ENCODE data around the gene RPL11. TPM values are rescaled to one million over a fixed set of nuclear protein-coding genes. Genes with fewer than 3 reads are reported as not detected.

The RPL11 gene
- total and polyA plus RNA-seq, 2 experiments from 2014 or later, result 1,126 to 1,484 TPM

DNA sequence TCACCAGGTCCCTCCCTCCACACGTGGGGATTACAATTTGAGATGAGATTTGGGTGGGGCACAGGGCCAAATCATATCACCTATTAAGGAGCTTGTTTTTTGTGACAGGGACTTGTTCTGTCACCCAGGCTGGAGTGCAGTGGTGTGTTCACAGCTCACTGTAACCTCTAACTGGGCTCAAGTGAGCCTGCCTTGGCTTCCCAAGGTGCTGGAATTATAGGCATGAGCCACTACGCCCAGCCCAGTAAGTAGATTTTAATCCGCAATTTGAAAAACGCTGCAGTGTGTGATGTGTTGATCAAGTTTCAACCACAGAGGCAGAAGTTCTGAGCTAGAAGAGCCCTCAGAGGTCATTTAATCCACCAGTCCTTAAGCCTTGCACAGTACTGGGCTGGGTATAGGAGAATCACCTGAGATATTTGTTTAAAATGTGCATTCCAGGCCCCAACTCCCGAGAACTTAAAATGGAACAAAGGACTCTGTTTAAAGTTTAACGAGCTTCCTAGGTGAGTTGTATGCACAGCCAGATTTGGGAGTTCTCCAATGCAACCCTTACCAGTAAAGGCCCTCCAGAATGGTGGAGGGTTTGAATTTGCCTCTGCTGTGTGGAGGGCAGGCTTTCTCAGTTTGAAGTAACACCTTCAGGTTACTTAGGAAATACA, 13.4 kb downstream of the RPL11 start:
- Histone ChIP-seq H3F3A (replicated peaks; ENCODE audit: low read depth) (peaks cover 24% of the 10 kb centered on the region), H3K27me3 (ENCODE audit: insufficient read depth) (no peaks in the 10 kb centered on the region), H3K4me2 (no peak overlapping the region), H2AFZ (no peak overlapping the region), H4K20me1 (replicated peaks; ENCODE audit: insufficient read depth) (peaks cover 51% of the 10 kb centered on the region), H3K36me3 (ENCODE audit: insufficient read depth) (peaks cover 26% of the 10 kb centered on the region), H3K9me2 (ENCODE audit: insufficient read depth) (no peaks in the 10 kb centered on the region), H3K4me1 (ENCODE audit: insufficient read depth) (no peaks in the 10 kb centered on the region), H3K79me2 (replicated peaks; ENCODE audit: insufficient read depth) (peaks cover 67% of the 10 kb centered on the region), H3K4me3 (no peak overlapping the region), H3K27ac (ENCODE audit: low read depth) (peak overlapping the region; percentile 66; the same call in 1 of the 2 replicates)
- Mint-ChIP-seq H3K4me1 (no peaks in the 10 kb centered on the region), H3K36me3 (ENCODE audit: low read depth) (peaks cover 40% of the 10 kb centered on the region), H3K9me3 (no peaks in the 10 kb centered on the region), H3K4me3 (no peak overlapping the region), H3K27me3 (ENCODE audit: insufficient read depth, low read depth, poor library complexity) (peaks cover 3% of the 10 kb centered on the region), H3K27ac (peak overlapping the region; percentile 43)
- TF ChIP-seq CREB1 (CRISPR knock-in tag; IDR thresholded peaks at IDR 0.05; ENCODE audit: low read depth), result no peak
- ATAC-seq (no peak), DNase-seq (ENCODE audit: low spot score) (no peak)

DNA sequence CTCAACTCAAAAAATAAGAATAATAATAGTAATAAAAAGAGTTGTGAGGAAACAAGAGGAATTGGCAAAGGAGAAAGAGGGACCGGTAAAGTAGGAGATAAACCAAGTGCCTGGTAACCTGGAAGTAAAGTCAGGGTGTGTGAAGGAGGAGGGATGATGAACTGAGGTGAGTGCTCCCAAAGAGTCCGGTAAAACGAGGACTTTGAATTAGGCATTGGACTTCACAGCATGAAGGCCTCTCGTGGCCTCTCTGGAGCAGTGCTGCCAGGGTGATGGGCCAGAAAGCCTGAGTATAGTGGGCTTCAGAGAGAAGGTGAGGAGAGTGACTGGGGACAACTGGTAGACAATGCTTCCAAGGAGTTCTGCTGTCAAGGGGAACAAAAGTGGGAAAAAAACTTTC, 17.6 kb downstream of the RPL11 start:
- H3K27ac ChIP-seq (ENCODE audit: low read depth), result no peak overlapping the region
- peaks cover 63% of the 10 kb centered on the region for H3K79me2 ChIP-seq (replicated peaks; ENCODE audit: insufficient read depth)
- no peak overlapping the region for H3K4me3 Mint-ChIP-seq
- no peaks in the 10 kb centered on the region for H3K9me2 ChIP-seq (ENCODE audit: insufficient read depth)
- no peak overlapping the region for H3K27ac Mint-ChIP-seq
- no peak for TF ChIP-seq EZH2 (IDR thresholded peaks at IDR 0.05; ENCODE audit: low read depth, unreplicated experiment)
- no peak for TF ChIP-seq STAT1 (IDR thresholded peaks at IDR 0.05; ENCODE audit: unreplicated experiment)
- TF ChIP-seq ZNF331 (CRISPR knock-in tag; IDR thresholded peaks at IDR 0.05; ENCODE audit: low read depth), result no peak
- no peaks in the 10 kb centered on the region for H3K9me3 Mint-ChIP-seq
- H3K36me3 ChIP-seq (ENCODE audit: insufficient read depth), result peaks cover 6% of the 10 kb centered on the region
- peaks cover 3% of the 10 kb centered on the region for H3K27me3 Mint-ChIP-seq (ENCODE audit: insufficient read depth, low read depth, poor library complexity)
- DNase-seq (ENCODE audit: low spot score) (no peak), ATAC-seq (no peak)
- H3K27me3 ChIP-seq (ENCODE audit: insufficient read depth), result no peaks in the 10 kb centered on the region
- H3K36me3 Mint-ChIP-seq (ENCODE audit: low read depth), result peaks cover 7% of the 10 kb centered on the region
- no peak overlapping the region for H3K4me2 ChIP-seq
- no peaks in the 10 kb centered on the region for H3K4me1 Mint-ChIP-seq
- no peak overlapping the region for H2AFZ ChIP-seq
- H3K4me1 ChIP-seq (ENCODE audit: insufficient read depth), result no peaks in the 10 kb centered on the region
- H3K4me3 ChIP-seq, result no peak overlapping the region
- peaks cover 41% of the 10 kb centered on the region for H4K20me1 ChIP-seq (replicated peaks; ENCODE audit: insufficient read depth)
- no peaks in the 10 kb centered on the region; the same call in 1 of the 2 replicates for H3F3A ChIP-seq (replicated peaks; ENCODE audit: low read depth)

DNA sequence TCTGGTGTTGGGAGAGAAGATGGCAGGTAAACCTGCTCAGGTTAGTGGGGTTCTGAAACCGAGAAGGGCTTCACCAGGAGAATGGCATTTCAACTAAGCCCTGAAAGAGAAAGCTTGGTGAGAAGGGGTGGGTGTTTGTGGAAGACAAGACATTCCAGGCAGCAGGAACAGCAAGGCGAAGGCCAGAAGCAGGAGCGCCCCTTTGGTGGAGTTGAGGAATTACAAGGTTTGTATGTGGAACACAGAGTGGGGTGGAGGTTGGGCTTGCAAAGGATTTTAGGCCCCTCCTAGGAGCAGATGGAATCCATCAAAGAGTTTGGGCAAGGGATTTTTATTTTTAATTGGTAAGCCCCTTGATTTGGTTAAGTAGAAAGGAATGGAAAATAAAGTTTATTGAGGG, 26.9 kb downstream of the RPL11 start:
- Histone ChIP-seq H3K9me2 (ENCODE audit: insufficient read depth) (no peaks in the 10 kb centered on the region), H4K20me1 (replicated peaks; ENCODE audit: insufficient read depth) (peaks cover 43% of the 10 kb centered on the region), H3K36me3 (ENCODE audit: insufficient read depth) (0 out of 2 replicates have a peak, but pooled peaks cover under 1% of the 10 kb centered on the region), H2AFZ (no peak overlapping the region), H3K27me3 (ENCODE audit: insufficient read depth) (no peaks in the 10 kb centered on the region), H3K4me1 (ENCODE audit: insufficient read depth) (no peaks in the 10 kb centered on the region), H3K27ac (ENCODE audit: low read depth) (no peak overlapping the region), H3K4me2 (no peak overlapping the region), H3F3A (replicated peaks; ENCODE audit: low read depth) (no peaks in the 10 kb centered on the region), H3K4me3 (no peak overlapping the region), H3K79me2 (replicated peaks; ENCODE audit: insufficient read depth) (peaks cover 45% of the 10 kb centered on the region)
- ATAC-seq, result peak; percentile 98
- Mint-ChIP-seq H3K27ac (no peak overlapping the region), H3K36me3 (ENCODE audit: low read depth) (no peaks in the 10 kb centered on the region), H3K27me3 (ENCODE audit: insufficient read depth, low read depth, poor library complexity) (peaks cover 1% of the 10 kb centered on the region), H3K9me3 (no peaks in the 10 kb centered on the region), H3K4me3 (no peak overlapping the region), H3K4me1 (peaks cover 8% of the 10 kb centered on the region)
- DNase-seq (ENCODE audit: low spot score), result peak; percentile 96
- TF ChIP-seq EZH2phosphoT487 (IDR thresholded peaks at IDR 0.05; ENCODE audit: unreplicated experiment) (no peak), EZH2 (IDR thresholded peaks at IDR 0.05; ENCODE audit: low read depth, unreplicated experiment) (no peak), STAT1 (IDR thresholded peaks at IDR 0.05; ENCODE audit: unreplicated experiment) (no peak)
- TF ChIP-seq, protein P1, sequence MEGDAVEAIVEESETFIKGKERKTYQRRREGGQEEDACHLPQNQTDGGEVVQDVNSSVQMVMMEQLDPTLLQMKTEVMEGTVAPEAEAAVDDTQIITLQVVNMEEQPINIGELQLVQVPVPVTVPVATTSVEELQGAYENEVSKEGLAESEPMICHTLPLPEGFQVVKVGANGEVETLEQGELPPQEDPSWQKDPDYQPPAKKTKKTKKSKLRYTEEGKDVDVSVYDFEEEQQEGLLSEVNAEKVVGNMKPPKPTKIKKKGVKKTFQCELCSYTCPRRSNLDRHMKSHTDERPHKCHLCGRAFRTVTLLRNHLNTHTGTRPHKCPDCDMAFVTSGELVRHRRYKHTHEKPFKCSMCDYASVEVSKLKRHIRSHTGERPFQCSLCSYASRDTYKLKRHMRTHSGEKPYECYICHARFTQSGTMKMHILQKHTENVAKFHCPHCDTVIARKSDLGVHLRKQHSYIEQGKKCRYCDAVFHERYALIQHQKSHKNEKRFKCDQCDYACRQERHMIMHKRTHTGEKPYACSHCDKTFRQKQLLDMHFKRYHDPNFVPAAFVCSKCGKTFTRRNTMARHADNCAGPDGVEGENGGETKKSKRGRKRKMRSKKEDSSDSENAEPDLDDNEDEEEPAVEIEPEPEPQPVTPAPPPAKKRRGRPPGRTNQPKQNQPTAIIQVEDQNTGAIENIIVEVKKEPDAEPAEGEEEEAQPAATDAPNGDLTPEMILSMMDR (conservative IDR thresholded peaks at IDR 0.05; ENCODE audit: low read depth in 2 of 2), result peak; percentile 83 to 87
- TF ChIP-seq, protein P2, sequence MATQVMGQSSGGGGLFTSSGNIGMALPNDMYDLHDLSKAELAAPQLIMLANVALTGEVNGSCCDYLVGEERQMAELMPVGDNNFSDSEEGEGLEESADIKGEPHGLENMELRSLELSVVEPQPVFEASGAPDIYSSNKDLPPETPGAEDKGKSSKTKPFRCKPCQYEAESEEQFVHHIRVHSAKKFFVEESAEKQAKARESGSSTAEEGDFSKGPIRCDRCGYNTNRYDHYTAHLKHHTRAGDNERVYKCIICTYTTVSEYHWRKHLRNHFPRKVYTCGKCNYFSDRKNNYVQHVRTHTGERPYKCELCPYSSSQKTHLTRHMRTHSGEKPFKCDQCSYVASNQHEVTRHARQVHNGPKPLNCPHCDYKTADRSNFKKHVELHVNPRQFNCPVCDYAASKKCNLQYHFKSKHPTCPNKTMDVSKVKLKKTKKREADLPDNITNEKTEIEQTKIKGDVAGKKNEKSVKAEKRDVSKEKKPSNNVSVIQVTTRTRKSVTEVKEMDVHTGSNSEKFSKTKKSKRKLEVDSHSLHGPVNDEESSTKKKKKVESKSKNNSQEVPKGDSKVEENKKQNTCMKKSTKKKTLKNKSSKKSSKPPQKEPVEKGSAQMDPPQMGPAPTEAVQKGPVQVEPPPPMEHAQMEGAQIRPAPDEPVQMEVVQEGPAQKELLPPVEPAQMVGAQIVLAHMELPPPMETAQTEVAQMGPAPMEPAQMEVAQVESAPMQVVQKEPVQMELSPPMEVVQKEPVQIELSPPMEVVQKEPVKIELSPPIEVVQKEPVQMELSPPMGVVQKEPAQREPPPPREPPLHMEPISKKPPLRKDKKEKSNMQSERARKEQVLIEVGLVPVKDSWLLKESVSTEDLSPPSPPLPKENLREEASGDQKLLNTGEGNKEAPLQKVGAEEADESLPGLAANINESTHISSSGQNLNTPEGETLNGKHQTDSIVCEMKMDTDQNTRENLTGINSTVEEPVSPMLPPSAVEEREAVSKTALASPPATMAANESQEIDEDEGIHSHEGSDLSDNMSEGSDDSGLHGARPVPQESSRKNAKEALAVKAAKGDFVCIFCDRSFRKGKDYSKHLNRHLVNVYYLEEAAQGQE (IDR thresholded peaks at IDR 0.05; ENCODE audit: unreplicated experiment), result no peak
